OCI-LY1 (cell line): ENCODE results near the gene MPV17L.
"Not testable (repeated sequence)": the region's sequence is repeated elsewhere in the genome, so short reads cannot be mapped to it uniquely, and the experiment has no call there.

Experiments
- H2AFZ ChIP-seq: fragments of 200-600 bp; sonication (generic), shearing (Covaris generic); 2 replicates; pipeline ENCODE4 v1.6.0; 2014; ENCODE audit warnings: antibody characterized with exemption, mild to moderate bottlenecking, low read length
- H3F3A ChIP-seq: fragments of 200-600 bp; sonication (generic), shearing (Covaris generic); 2 replicates; pipeline ENCODE4 v1.6.0; 2014; ENCODE audit warnings: mild to moderate bottlenecking, antibody characterized with exemption, low read length, moderate library complexity; ENCODE audit not compliant: insufficient read depth
- H3K27ac ChIP-seq: fragments of 200-600 bp; sonication (generic); 2 replicates; pipeline ENCODE4 v1.5.1; 2014; ENCODE audit warnings: low read length, mixed run types, mild to moderate bottlenecking, low read depth; ENCODE audit not compliant: poor library complexity, severe bottlenecking
- H3K27me3 ChIP-seq: fragments of 200-600 bp; sonication (generic); 2 replicates; pipeline ENCODE4 v1.6.0; 2014; ENCODE audit warnings: antibody characterized with exemption, mild to moderate bottlenecking, low read length, moderate library complexity; ENCODE audit not compliant: insufficient read depth
- H3K36me3 ChIP-seq: fragments of 200-600 bp; sonication (generic); 2 replicates; pipeline ENCODE4 v1.6.1; 2014; ENCODE audit warnings: mild to moderate bottlenecking, antibody characterized with exemption, low read length, moderate library complexity, mixed read lengths; ENCODE audit not compliant: insufficient read depth
- H3K4me1 ChIP-seq: fragments of 200-600 bp; sonication (generic); 2 replicates; pipeline ENCODE4 v1.5.1; 2014; ENCODE audit warnings: mild to moderate bottlenecking, low read length, moderate library complexity; ENCODE audit not compliant: insufficient read depth, severe bottlenecking
- H3K4me2 ChIP-seq: fragments of 200-600 bp; sonication (generic), shearing (Covaris generic); 2 replicates; pipeline ENCODE4 v1.6.1; 2014; ENCODE audit warnings: low read length
- H3K4me3 ChIP-seq: fragments of 200-600 bp; sonication (generic); 2 replicates; pipeline ENCODE4 v1.5.1; 2014; ENCODE audit warnings: low read length, low read depth, mild to moderate bottlenecking, mixed read lengths; ENCODE audit not compliant: poor library complexity, severe bottlenecking
- H3K79me2 ChIP-seq: fragments of 200-600 bp; shearing (Covaris generic); 2 replicates; pipeline ENCODE4 v1.6.1; 2016; ENCODE audit warnings: mixed run types, low read length, mixed read lengths; ENCODE audit not compliant: insufficient read depth
- H3K9ac ChIP-seq: fragments of 200-600 bp; sonication (generic), shearing (Covaris generic); 2 replicates; pipeline ENCODE4 v1.6.1; 2014; ENCODE audit warnings: mild to moderate bottlenecking, low read length, mixed read lengths
- H3K9me2 ChIP-seq: fragments of 200-600 bp; sonication (generic), shearing (Covaris generic); 2 replicates; pipeline ENCODE4 v1.6.1; 2014; ENCODE audit warnings: low read depth, mild to moderate bottlenecking, low read length, mixed read lengths
- H3K9me3 ChIP-seq: fragments of 200-600 bp; shearing (Covaris generic); 2 replicates; pipeline ENCODE4 v1.6.1; 2014; ENCODE audit warnings: low read length, mixed read lengths
- H4K20me1 ChIP-seq: fragments of 200-600 bp; sonication (generic), shearing (Covaris generic); 2 replicates; pipeline ENCODE4 v1.6.0; 2016; ENCODE audit warnings: mild to moderate bottlenecking, low read length; ENCODE audit not compliant: insufficient read depth
- EZH2 ChIP-seq: fragments of 200-600 bp; sonication (generic), shearing (Covaris generic); IDR thresholded peaks from 2 replicates; pipeline ENCODE4 v1.8.0; 2017; ENCODE audit warnings: borderline replicate concordance, mixed run types, mild to moderate bottlenecking, antibody characterized with exemption, low read length, moderate library complexity, mixed read lengths
- TF ChIP-seq, protein P1 (sequence below): fragments of 200-600 bp; sonication (generic), shearing (Covaris generic); IDR thresholded peaks from 2 replicates; pipeline ENCODE4 v1.5.1; 2017; ENCODE audit warnings: mild to moderate bottlenecking, antibody characterized with exemption, low read length, moderate library complexity, mixed read lengths

Gene MPV17L

DNA sequence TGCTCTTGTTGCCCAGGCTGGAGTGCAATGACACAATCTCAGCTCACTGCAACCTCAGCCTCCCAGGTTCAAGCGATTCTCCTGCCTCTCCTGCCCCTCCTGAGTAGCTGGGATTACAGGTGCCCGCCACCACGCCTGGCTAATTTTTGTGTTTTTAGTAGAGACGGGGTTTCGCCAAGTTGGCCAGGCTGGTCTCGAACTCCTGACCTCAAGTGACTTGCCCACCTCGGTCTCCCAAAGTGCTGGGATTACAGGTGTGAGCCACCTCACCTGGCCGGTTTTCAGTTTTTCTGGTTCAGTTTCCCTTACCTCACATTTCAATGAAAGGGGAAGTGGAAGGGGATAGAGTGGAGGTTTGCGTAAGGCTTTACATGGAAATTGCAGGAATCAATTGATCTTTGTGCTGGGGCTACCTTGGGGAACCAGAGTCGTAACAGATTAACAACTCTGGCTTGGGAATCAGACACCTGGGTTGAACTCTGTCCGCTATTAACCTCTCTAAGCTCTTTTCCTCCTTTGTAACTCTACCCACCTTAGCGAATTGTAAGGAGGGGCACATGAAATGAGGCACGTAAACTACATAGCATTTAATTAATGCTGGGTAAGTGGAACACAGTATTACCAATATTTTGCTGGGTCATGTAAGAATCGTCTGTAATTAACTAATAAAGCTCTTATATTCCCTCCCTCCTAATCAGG is 3.2 kb downstream of the MPV17L start:
- Histone ChIP-seq H3K27ac (no peak overlapping the region), H3K9me2 (no peaks in the 10 kb centered on the region), H3K9me3 (no peaks in the 10 kb centered on the region), H3K36me3 (no peaks in the 10 kb centered on the region), H3K4me1 (no peaks in the 10 kb centered on the region), H3K27me3 (no peaks in the 10 kb centered on the region; the same call in 1 of the 2 replicates), H3K4me2 (no peak overlapping the region), H3F3A (no peaks in the 10 kb centered on the region), H3K79me2 (no peaks in the 10 kb centered on the region), H4K20me1 (no peaks in the 10 kb centered on the region), H2AFZ (no peak overlapping the region), H3K4me3 (no peak overlapping the region), H3K9ac (no peak overlapping the region)
- TF ChIP-seq EZH2, result no peak
- TF ChIP-seq, protein P1, sequence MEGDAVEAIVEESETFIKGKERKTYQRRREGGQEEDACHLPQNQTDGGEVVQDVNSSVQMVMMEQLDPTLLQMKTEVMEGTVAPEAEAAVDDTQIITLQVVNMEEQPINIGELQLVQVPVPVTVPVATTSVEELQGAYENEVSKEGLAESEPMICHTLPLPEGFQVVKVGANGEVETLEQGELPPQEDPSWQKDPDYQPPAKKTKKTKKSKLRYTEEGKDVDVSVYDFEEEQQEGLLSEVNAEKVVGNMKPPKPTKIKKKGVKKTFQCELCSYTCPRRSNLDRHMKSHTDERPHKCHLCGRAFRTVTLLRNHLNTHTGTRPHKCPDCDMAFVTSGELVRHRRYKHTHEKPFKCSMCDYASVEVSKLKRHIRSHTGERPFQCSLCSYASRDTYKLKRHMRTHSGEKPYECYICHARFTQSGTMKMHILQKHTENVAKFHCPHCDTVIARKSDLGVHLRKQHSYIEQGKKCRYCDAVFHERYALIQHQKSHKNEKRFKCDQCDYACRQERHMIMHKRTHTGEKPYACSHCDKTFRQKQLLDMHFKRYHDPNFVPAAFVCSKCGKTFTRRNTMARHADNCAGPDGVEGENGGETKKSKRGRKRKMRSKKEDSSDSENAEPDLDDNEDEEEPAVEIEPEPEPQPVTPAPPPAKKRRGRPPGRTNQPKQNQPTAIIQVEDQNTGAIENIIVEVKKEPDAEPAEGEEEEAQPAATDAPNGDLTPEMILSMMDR, result no peak

DNA sequence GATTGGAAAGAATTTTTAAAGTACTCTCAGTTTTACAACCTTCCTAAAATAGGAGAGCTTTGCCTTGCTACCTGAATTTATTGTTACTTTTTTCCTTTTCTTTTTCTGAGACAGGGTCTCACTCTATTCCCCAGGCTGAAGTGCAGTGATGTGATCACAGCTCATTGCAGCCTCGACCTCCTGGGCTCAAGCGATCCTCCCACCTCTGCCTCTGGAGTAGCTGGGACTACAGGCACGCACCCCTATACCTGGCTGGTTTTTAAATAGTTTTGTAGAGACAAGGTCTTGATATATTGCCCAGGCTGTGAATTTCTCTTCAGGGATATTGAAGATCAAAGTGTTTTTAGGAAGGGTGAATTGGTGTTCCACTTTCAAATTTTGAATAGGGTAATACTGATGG is 3.8 kb downstream of the MPV17L start:
- no peak overlapping the region for H3K4me3 ChIP-seq
- TF ChIP-seq, protein P1, result no peak
- TF ChIP-seq EZH2, result no peak
- H2AFZ ChIP-seq, result no peak overlapping the region
- H3K27me3 ChIP-seq, result no peaks in the 10 kb centered on the region; the same call in 1 of the 2 replicates
- H3K27ac ChIP-seq, result no peak overlapping the region
- no peak overlapping the region for H3K9ac ChIP-seq
- no peaks in the 10 kb centered on the region for H3K9me3 ChIP-seq
- H3K4me2 ChIP-seq, result no peak overlapping the region
- H3K36me3 ChIP-seq, result no peaks in the 10 kb centered on the region
- no peaks in the 10 kb centered on the region for H3K9me2 ChIP-seq
- no peaks in the 10 kb centered on the region for H3F3A ChIP-seq
- H3K79me2 ChIP-seq, result no peaks in the 10 kb centered on the region
- H4K20me1 ChIP-seq, result no peaks in the 10 kb centered on the region
- no peaks in the 10 kb centered on the region for H3K4me1 ChIP-seq

DNA sequence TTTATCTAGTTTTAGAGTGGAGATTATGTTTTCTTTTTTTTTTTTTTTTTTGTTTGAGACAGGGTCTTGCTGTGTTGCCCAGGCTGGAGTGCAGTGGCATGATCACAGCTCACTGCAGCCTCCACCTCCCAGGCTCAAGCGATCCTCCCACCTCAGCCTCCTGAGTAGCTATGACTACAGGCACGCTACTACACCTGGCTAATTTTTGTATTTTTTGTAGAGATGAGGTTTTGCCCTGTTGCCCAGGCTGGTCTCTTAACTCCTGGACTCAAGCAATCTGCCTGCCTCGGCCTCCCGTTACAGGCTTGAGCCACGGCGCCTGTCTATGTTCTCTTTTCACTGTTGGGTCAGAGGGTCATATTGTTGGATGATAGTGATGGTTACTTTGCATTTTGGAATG is 4.8 kb downstream of the MPV17L start:
- H3K9ac ChIP-seq, H3K79me2 ChIP-seq, H3K9me3 ChIP-seq, H3F3A ChIP-seq, H3K4me2 ChIP-seq, H4K20me1 ChIP-seq, H2AFZ ChIP-seq, H3K36me3 ChIP-seq, H3K9me2 ChIP-seq, H3K27ac ChIP-seq, H3K4me3 ChIP-seq, H3K4me1 ChIP-seq, H3K27me3 ChIP-seq: not testable (repeated sequence)

DNA sequence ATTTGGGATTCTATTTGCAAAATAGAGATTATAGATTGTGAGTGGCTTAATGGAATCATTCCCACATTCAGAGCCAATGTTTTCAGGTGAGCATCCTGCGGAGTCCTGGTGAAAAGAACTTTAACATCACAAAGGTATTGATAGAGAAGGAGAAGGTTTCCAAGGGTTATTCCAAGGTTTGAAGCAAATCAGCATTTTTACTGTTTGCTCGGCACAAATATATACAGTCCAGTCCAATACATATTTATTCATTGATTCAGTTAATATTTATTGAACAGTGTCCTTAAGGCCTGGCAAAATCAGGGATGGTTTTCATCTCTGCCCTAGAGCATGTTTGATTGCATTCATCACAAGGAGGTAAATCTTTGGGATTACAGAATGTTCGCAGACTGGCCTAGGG is 6.4 kb downstream of the MPV17L start:
- no peak for TF ChIP-seq EZH2
- TF ChIP-seq, protein P1, result no peak
- Histone ChIP-seq H4K20me1 (no peaks in the 10 kb centered on the region), H3K79me2 (no peaks in the 10 kb centered on the region)

More for the DNA sequence above, 6.4 kb downstream of the MPV17L start:
- no peak overlapping the region for H3K27ac ChIP-seq
- no peaks in the 10 kb centered on the region; the same call in 1 of the 2 replicates for H3K27me3 ChIP-seq
- H3K9me2 ChIP-seq, result no peaks in the 10 kb centered on the region
- no peak overlapping the region for H3K4me3 ChIP-seq
- no peak overlapping the region for H3K4me2 ChIP-seq
- H3K9ac ChIP-seq, result no peak overlapping the region
- no peak overlapping the region for H2AFZ ChIP-seq
- H3K36me3 ChIP-seq, result no peaks in the 10 kb centered on the region
- no peaks in the 10 kb centered on the region for H3F3A ChIP-seq
- H3K9me3 ChIP-seq, result no peaks in the 10 kb centered on the region
- no peaks in the 10 kb centered on the region for H3K4me1 ChIP-seq
